PC-9 (cell line): Measurements from ENCODE around the gene RHOBTB1.

Source experiments
- CTCF ChIP-seq: fragments of 200-600 bp; sonication (generic); conservative IDR thresholded peaks from 2 replicates; pipeline ENCODE4 v1.6.1; 2017; ENCODE audit warnings: mixed run types, antibody characterized with exemption, mild to moderate bottlenecking, moderate library complexity
- EZH2 ChIP-seq: fragments of 200-600 bp; sonication (generic); IDR thresholded peaks from 2 replicates; pipeline ENCODE4 v1.8.0; 2017; ENCODE audit warnings: antibody characterized with exemption, low read depth

GRCh38 chr10:60848126-60848525, 95.9 kb downstream of the RHOBTB1 start:
- no peak for TF ChIP-seq CTCF
- TF ChIP-seq EZH2: no peak
